Tibial nerve (tissue), 3 donors: Measurements from ENCODE around the gene CCDC107.

ENCODE experiments used
- POLR2A ChIP-seq, 2 donors: fragments of 450-650 bp; IDR thresholded peaks; one replicate each; pipeline ENCODE4 v1.6.1; 2017; ENCODE audit warnings: antibody characterized with exemption in 2 of 2, mild to moderate bottlenecking in 2 of 2, moderate library complexity in 2 of 2
- TF ChIP-seq, protein P1 (sequence below), 5 experiments: fragments of 200-600 bp in 3 of 5; fragments of 450-650 bp in 2 of 5; sonication (generic) in 3 of 5; IDR thresholded peaks; one replicate each; pipeline ENCODE4 v1.5.1; 2016 to 2019; ENCODE audit warnings: antibody characterized with exemption in 5 of 5, mild to moderate bottlenecking in 3 of 5, moderate library complexity in 2 of 5

DNA sequence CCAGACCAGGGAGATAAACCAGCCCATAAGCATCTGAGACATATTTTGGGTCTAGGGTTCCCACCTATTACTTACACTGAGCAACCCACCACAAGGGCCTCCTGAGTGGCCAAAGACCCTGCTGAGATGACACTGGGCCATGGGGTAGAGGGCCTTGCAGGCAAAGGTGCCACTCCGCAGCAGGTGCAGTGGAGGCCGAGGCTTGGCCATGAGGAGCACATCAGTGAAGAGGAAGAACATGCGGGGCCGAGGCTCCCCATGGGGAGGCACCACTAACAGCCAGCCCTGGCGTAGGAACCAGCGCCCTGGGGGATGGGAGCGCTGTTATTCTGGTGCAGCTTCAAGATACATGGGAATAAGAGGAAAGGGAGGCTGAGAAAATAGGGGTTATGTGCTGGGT, 4.3 kb downstream of the CCDC107 start:
- TF ChIP-seq, protein P1, sequence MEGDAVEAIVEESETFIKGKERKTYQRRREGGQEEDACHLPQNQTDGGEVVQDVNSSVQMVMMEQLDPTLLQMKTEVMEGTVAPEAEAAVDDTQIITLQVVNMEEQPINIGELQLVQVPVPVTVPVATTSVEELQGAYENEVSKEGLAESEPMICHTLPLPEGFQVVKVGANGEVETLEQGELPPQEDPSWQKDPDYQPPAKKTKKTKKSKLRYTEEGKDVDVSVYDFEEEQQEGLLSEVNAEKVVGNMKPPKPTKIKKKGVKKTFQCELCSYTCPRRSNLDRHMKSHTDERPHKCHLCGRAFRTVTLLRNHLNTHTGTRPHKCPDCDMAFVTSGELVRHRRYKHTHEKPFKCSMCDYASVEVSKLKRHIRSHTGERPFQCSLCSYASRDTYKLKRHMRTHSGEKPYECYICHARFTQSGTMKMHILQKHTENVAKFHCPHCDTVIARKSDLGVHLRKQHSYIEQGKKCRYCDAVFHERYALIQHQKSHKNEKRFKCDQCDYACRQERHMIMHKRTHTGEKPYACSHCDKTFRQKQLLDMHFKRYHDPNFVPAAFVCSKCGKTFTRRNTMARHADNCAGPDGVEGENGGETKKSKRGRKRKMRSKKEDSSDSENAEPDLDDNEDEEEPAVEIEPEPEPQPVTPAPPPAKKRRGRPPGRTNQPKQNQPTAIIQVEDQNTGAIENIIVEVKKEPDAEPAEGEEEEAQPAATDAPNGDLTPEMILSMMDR (IDR thresholded peaks at IDR 0.05), result no peak
- no peak for TF ChIP-seq POLR2A (IDR thresholded peaks at IDR 0.05)
